ENCODE data around the gene DNAJB12.

The DNAJB12 gene

DNA sequence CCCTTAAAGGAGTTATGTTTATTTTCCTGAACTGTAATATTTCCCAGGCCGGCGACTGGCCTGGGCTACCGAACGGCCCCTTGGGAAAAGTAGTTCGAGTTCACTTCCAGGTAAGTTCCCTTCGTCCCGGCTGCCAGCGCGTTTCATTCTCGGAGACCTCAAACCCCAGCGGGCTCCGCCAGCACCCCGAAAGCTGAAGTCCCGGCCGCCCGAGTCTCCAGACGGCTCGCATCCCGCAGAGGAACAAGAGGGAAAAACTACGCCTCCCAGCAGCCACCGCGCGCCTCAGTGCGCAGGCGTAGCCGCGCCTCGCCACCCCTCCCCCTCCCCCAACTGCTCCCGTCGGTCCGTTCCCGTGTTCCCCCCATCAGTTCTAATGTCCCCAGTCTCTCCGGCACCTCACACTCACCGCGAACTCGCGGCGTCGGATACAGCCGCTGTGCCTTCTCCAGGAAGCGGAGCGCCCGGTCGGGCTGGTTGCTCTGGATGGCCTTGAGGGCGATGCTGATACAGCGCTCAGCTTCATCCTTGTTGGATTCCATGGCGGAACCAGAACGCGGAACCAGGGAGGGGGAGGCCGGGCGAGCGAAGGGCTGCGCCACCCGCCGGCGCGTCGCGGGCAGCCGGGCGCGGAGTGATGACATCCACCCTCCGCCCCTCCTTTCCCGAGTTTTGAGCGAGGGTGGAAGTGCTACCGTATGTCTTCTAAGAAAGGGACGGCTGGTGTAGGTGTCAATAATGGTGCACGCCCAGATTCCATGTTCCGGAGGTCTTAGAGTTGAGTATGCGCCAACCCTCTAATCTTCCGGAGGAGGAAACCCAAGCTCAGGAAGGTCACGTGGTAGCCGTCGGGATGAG is at the start of gene DNAJB12 (continued):
- TF ChIP-seq, protein P1, sequence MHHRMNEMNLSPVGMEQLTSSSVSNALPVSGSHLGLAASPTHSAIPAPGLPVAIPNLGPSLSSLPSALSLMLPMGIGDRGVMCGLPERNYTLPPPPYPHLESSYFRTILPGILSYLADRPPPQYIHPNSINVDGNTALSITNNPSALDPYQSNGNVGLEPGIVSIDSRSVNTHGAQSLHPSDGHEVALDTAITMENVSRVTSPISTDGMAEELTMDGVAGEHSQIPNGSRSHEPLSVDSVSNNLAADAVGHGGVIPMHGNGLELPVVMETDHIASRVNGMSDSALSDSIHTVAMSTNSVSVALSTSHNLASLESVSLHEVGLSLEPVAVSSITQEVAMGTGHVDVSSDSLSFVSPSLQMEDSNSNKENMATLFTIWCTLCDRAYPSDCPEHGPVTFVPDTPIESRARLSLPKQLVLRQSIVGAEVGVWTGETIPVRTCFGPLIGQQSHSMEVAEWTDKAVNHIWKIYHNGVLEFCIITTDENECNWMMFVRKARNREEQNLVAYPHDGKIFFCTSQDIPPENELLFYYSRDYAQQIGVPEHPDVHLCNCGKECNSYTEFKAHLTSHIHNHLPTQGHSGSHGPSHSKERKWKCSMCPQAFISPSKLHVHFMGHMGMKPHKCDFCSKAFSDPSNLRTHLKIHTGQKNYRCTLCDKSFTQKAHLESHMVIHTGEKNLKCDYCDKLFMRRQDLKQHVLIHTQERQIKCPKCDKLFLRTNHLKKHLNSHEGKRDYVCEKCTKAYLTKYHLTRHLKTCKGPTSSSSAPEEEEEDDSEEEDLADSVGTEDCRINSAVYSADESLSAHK (tag by site-specific recombination; IDR thresholded peaks at IDR 0.05), result 0 out of 2 replicates have a peak, but pooled peaks have one; percentile 64
- TF ChIP-seq, protein P2, sequence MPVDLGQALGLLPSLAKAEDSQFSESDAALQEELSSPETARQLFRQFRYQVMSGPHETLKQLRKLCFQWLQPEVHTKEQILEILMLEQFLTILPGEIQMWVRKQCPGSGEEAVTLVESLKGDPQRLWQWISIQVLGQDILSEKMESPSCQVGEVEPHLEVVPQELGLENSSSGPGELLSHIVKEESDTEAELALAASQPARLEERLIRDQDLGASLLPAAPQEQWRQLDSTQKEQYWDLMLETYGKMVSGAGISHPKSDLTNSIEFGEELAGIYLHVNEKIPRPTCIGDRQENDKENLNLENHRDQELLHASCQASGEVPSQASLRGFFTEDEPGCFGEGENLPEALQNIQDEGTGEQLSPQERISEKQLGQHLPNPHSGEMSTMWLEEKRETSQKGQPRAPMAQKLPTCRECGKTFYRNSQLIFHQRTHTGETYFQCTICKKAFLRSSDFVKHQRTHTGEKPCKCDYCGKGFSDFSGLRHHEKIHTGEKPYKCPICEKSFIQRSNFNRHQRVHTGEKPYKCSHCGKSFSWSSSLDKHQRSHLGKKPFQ (tag by site-specific recombination; IDR thresholded peaks at IDR 0.05), result 0 out of 2 replicates have a peak, but pooled peaks have one; percentile 52
- 0 out of 2 replicates have a peak, but pooled peaks have one; percentile 43 for TF ChIP-seq PRDM1 (tag by site-specific recombination; IDR thresholded peaks at IDR 0.05)
- TF ChIP-seq ZNF501 (tag by site-specific recombination; IDR thresholded peaks at IDR 0.05), result peak; percentile 100
- no peak for TF ChIP-seq ZNF521 (tag by site-specific recombination; IDR thresholded peaks at IDR 0.05)
- TF ChIP-seq, protein P3, sequence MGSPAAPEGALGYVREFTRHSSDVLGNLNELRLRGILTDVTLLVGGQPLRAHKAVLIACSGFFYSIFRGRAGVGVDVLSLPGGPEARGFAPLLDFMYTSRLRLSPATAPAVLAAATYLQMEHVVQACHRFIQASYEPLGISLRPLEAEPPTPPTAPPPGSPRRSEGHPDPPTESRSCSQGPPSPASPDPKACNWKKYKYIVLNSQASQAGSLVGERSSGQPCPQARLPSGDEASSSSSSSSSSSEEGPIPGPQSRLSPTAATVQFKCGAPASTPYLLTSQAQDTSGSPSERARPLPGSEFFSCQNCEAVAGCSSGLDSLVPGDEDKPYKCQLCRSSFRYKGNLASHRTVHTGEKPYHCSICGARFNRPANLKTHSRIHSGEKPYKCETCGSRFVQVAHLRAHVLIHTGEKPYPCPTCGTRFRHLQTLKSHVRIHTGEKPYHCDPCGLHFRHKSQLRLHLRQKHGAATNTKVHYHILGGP (tag by site-specific recombination; IDR thresholded peaks at IDR 0.05), result peak; percentile 65
- TF ChIP-seq, protein P4, sequence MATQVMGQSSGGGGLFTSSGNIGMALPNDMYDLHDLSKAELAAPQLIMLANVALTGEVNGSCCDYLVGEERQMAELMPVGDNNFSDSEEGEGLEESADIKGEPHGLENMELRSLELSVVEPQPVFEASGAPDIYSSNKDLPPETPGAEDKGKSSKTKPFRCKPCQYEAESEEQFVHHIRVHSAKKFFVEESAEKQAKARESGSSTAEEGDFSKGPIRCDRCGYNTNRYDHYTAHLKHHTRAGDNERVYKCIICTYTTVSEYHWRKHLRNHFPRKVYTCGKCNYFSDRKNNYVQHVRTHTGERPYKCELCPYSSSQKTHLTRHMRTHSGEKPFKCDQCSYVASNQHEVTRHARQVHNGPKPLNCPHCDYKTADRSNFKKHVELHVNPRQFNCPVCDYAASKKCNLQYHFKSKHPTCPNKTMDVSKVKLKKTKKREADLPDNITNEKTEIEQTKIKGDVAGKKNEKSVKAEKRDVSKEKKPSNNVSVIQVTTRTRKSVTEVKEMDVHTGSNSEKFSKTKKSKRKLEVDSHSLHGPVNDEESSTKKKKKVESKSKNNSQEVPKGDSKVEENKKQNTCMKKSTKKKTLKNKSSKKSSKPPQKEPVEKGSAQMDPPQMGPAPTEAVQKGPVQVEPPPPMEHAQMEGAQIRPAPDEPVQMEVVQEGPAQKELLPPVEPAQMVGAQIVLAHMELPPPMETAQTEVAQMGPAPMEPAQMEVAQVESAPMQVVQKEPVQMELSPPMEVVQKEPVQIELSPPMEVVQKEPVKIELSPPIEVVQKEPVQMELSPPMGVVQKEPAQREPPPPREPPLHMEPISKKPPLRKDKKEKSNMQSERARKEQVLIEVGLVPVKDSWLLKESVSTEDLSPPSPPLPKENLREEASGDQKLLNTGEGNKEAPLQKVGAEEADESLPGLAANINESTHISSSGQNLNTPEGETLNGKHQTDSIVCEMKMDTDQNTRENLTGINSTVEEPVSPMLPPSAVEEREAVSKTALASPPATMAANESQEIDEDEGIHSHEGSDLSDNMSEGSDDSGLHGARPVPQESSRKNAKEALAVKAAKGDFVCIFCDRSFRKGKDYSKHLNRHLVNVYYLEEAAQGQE (tag by site-specific recombination; IDR thresholded peaks at IDR 0.05), result 0 out of 2 replicates have a peak, but pooled peaks have one; percentile 29
- peak; percentile 74; the same call in 1 of the 2 replicates for TF ChIP-seq ZSCAN16 (tag by site-specific recombination; IDR thresholded peaks at IDR 0.05)
- no peak for TF ChIP-seq ZNF174 (tag by site-specific recombination; IDR thresholded peaks at IDR 0.05)
- TF ChIP-seq ZBTB21 (tag by site-specific recombination; IDR thresholded peaks at IDR 0.05), result peak; percentile 51
- peak; percentile 85 for TF ChIP-seq MZF1 (tag by site-specific recombination; IDR thresholded peaks at IDR 0.05; ENCODE audit: borderline replicate concordance)
- TF ChIP-seq, protein P5, sequence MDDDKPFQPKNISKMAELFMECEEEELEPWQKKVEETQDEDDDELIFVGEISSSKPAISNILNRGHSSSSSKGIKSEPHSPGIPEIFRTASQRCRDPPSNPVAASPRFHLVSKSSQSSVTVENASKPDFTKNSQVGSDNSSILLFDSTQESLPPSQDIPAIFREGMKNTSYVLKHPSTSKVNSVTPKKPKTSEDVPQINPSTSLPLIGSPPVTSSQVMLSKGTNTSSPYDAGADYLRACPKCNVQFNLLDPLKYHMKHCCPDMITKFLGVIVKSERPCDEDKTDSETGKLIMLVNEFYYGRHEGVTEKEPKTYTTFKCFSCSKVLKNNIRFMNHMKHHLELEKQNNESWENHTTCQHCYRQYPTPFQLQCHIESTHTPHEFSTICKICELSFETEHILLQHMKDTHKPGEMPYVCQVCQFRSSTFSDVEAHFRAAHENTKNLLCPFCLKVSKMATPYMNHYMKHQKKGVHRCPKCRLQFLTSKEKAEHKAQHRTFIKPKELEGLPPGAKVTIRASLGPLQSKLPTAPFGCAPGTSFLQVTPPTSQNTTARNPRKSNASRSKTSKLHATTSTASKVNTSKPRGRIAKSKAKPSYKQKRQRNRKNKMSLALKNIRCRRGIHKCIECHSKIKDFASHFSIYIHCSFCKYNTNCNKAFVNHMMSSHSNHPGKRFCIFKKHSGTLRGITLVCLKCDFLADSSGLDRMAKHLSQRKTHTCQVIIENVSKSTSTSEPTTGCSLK (tag by site-specific recombination; IDR thresholded peaks at IDR 0.05), result no peak
- peak; percentile 95 for TF ChIP-seq KLF7 (tag by site-specific recombination; IDR thresholded peaks at IDR 0.05; ENCODE audit: borderline replicate concordance)
- TF ChIP-seq ZNF146 (tag by site-specific recombination; IDR thresholded peaks at IDR 0.05), result peak; percentile 60; the same call in 1 of the 2 replicates
- TF ChIP-seq ZNF394 (tag by site-specific recombination; IDR thresholded peaks at IDR 0.05; ENCODE audit: borderline replicate concordance), result peak; percentile 83
- no peak for TF ChIP-seq SETDB1 (IDR thresholded peaks at IDR 0.05; ENCODE audit: insufficient read length, low read length)
- peak; percentile 69 for TF ChIP-seq OSR2 (tag by site-specific recombination; IDR thresholded peaks at IDR 0.05)
- TF ChIP-seq ZFP3 (tag by site-specific recombination; IDR thresholded peaks at IDR 0.05; ENCODE audit: low read depth), result no peak
- peak; percentile 53; the same call in 1 of the 2 replicates for TF ChIP-seq ZNF140 (tag by site-specific recombination; IDR thresholded peaks at IDR 0.05)
- no peak for TF ChIP-seq ZNF292 (tag by site-specific recombination; IDR thresholded peaks at IDR 0.05; ENCODE audit: borderline replicate concordance, low read depth)
- peak; percentile 89 for TF ChIP-seq ZNF843 (tag by site-specific recombination; IDR thresholded peaks at IDR 0.05)
- no peak for TF ChIP-seq ZNF202 (tag by site-specific recombination; IDR thresholded peaks at IDR 0.05; ENCODE audit: borderline replicate concordance)
- no peak for TF ChIP-seq ZNF350 (tag by site-specific recombination; IDR thresholded peaks at IDR 0.05)
- no peak for TF ChIP-seq SCRT1 (tag by site-specific recombination; IDR thresholded peaks at IDR 0.05; ENCODE audit: borderline replicate concordance)
- peak; percentile 92 for TF ChIP-seq IKZF3 (tag by site-specific recombination; IDR thresholded peaks at IDR 0.05)
- TF ChIP-seq ZBTB48 (tag by site-specific recombination; IDR thresholded peaks at IDR 0.05), result peak; percentile 55; the same call in 1 of the 2 replicates
- no peak for TF ChIP-seq ZNF274 (IDR thresholded peaks at IDR 0.05; ENCODE audit: low read length)
- no peak for TF ChIP-seq ZNF274 (tag by site-specific recombination; IDR thresholded peaks at IDR 0.05; ENCODE audit: borderline replicate concordance)
